CD8-positive, alpha-beta memory T cell (primary cell): ENCODE measurements around the gene ITPRID2. TPM values are rescaled to one million over a fixed set of nuclear protein-coding genes. Genes with fewer than 3 reads are reported as not detected.

ENCODE experiments used
- CTCF ChIA-PET: fragments of 350-600 bp; sonication (Branson Sonifier 250); formaldehyde crosslinking; loops from one replicate; lab custom pipeline; 2021; ENCODE audit warnings: antibody characterized with exemption; lab: Charles Lee
- POLR2A ChIA-PET: fragments of 350-600 bp; sonication (Branson Sonifier 250); formaldehyde crosslinking; loops from one replicate; lab custom pipeline; 2021; ENCODE audit warnings: antibody characterized with exemption; lab: Charles Lee
- DNase-seq, 5 donors: peaks; one replicate each; pipeline versions ENCODE4 v3.0.0 to v3.0.0-alpha.2; 2020 to 2022; ENCODE audit warnings: mixed read lengths in 1 of 5
- H3K27ac ChIP-seq: one replicate; pipeline ENCODE4 v1.7.0; 2013; ENCODE audit warnings: low read depth, mild to moderate bottlenecking, low read length, moderate library complexity
- H3K27me3 ChIP-seq: 2 replicates; pipeline ENCODE4 v1.7.0; 2013; ENCODE audit warnings: low read length, mild to moderate bottlenecking; ENCODE audit not compliant: insufficient read depth, poor library complexity, severe bottlenecking
- H3K36me3 ChIP-seq: 2 replicates; pipeline ENCODE4 v1.7.0; 2013; ENCODE audit warnings: mild to moderate bottlenecking, low read length, moderate library complexity; ENCODE audit not compliant: insufficient read depth
- H3K4me1 ChIP-seq: 2 replicates; pipeline ENCODE4 v1.7.0; 2013; ENCODE audit warnings: mild to moderate bottlenecking, low read length, moderate library complexity; ENCODE audit not compliant: insufficient read depth
- H3K4me3 ChIP-seq: 2 replicates; pipeline ENCODE4 v1.7.0; 2013; ENCODE audit warnings: mild to moderate bottlenecking, low read length
- H3K9me3 ChIP-seq: 2 replicates; pipeline ENCODE4 v1.7.0; 2013; ENCODE audit warnings: mild to moderate bottlenecking, low read length
- H3K27ac Mint-ChIP-seq, 8 donors: one replicate each; pipeline ENCODE4 v1.8.0; 2020 to 2021; ENCODE audit warnings: mixed read lengths in 8 of 8, mild to moderate bottlenecking in 6 of 8, inconsistent platforms in 3 of 8, moderate library complexity in 3 of 8
- H3K27me3 Mint-ChIP-seq, 2 donors: one replicate each; pipeline ENCODE4 v1.8.0; 2020 to 2021; ENCODE audit warnings: mixed read lengths in 2 of 2, mild to moderate bottlenecking in 1 of 2, moderate library complexity in 1 of 2
- H3K36me3 Mint-ChIP-seq, 3 donors: one replicate each; pipeline ENCODE4 v1.8.0; 2020 to 2021; ENCODE audit warnings: mixed read lengths in 3 of 3, inconsistent platforms in 1 of 3, mild to moderate bottlenecking in 1 of 3
- H3K4me1 Mint-ChIP-seq, 3 donors: one replicate each; pipeline ENCODE4 v1.8.0; 2020 to 2021; ENCODE audit warnings: mixed read lengths in 3 of 3, inconsistent platforms in 1 of 3, mild to moderate bottlenecking in 1 of 3
- H3K4me3 Mint-ChIP-seq, 7 donors: one replicate each; pipeline ENCODE4 v1.8.0; 2020 to 2021; ENCODE audit warnings: mixed read lengths in 7 of 7, mild to moderate bottlenecking in 6 of 7, moderate library complexity in 4 of 7, inconsistent platforms in 2 of 7
- H3K9me3 Mint-ChIP-seq, 5 donors: one replicate each; pipeline ENCODE4 v1.8.0; 2020 to 2022; ENCODE audit warnings: mixed read lengths in 5 of 5, mild to moderate bottlenecking in 3 of 5, moderate library complexity in 2 of 5, inconsistent platforms in 1 of 5
- polyA plus RNA-seq: library from polyadenylated mRNA; unstranded; fragments of 300-500 nt; fragmentation: Illumina TruSeq; gene quantifications from one replicate; pipeline ENCODE4 v1.2.3, GENCODE V29; 2021
- total RNA-seq, 2 experiments: library from RNA; stranded (reverse); gene quantifications; one replicate each; pipeline ENCODE4 v1.2.3, GENCODE V29; 2021

The ITPRID2 gene
- total and polyA plus RNA-seq, 3 experiments from 2014 or later = 3.4 to 58.4 (median 51.8) TPM

GRCh38 chr2:181924336-181924735 lies 32.8 kb downstream of the ITPRID2 start:
- Mint-ChIP-seq H3K27me3 (no peaks in the 10 kb centered on the region), H3K36me3 (peaks cover 17 to 48% (median 24%) of the 10 kb centered on the region in 3 donors), H3K4me3 (no peak overlapping the region), H3K9me3 (no peaks in the 10 kb centered on the region), H3K4me1 (peaks cover 6 to 13% (median 9%) of the 10 kb centered on the region in 3 donors), H3K27ac (no peak overlapping the region)
- Histone ChIP-seq H3K9me3 (no peaks in the 10 kb centered on the region), H3K4me3 (no peak overlapping the region), H3K4me1 (no peaks in the 10 kb centered on the region), H3K36me3 (no peaks in the 10 kb centered on the region), H3K27me3 (no peaks in the 10 kb centered on the region), H3K27ac (no peak overlapping the region)
- ChIA-PET CTCF (no interaction called here), POLR2A (no interaction called here)
- no peak for DNase-seq

- peaks cover 4 to 9% of the 10 kb centered on the region in 2 donors for H3K27me3 Mint-ChIP-seq
- Histone ChIP-seq H3K4me3 (no peak overlapping the region), H3K27ac (no peak overlapping the region), H3K36me3 (no peaks in the 10 kb centered on the region), H3K4me1 (no peaks in the 10 kb centered on the region), H3K9me3 (no peaks in the 10 kb centered on the region), H3K27me3 (no peaks in the 10 kb centered on the region)
- ChIA-PET CTCF (no interaction called here), POLR2A (no interaction called here)
- no peak overlapping the region for H3K4me3 Mint-ChIP-seq
- H3K9me3 Mint-ChIP-seq = no peaks in the 10 kb centered on the region
- no peak for DNase-seq
- H3K36me3 Mint-ChIP-seq = peaks cover 0 to 10% (median 9%) of the 10 kb centered on the region in 3 donors
- no peaks in the 10 kb centered on the region for H3K4me1 Mint-ChIP-seq
- H3K27ac Mint-ChIP-seq = no peak overlapping the region
These were observed 43.2 kb downstream of the ITPRID2 start for GRCh38 chr2:181934694-181935093.

- Mint-ChIP-seq H3K27me3 (peaks cover 4 to 31% of the 10 kb centered on the region in 2 donors), H3K4me1 (no peaks in the 10 kb centered on the region), H3K9me3 (no peaks in the 10 kb centered on the region), H3K36me3 (no peaks in the 10 kb centered on the region), H3K27ac (no peak overlapping the region), H3K4me3 (no peak overlapping the region)
- no peak overlapping the region for H3K4me3 ChIP-seq
- no peaks in the 10 kb centered on the region for H3K36me3 ChIP-seq
- H3K27ac ChIP-seq = no peak overlapping the region
- ChIA-PET CTCF (no interaction called here), POLR2A (no interaction called here)
- DNase-seq = no peak
- no peaks in the 10 kb centered on the region for H3K9me3 ChIP-seq
- H3K27me3 ChIP-seq = no peaks in the 10 kb centered on the region
- H3K4me1 ChIP-seq = no peaks in the 10 kb centered on the region
These were observed 45.9 kb downstream of the ITPRID2 start for GRCh38 chr2:181937473-181937872.

GRCh38 chr2:181943411-181944124 lies 52.0 kb downstream of the ITPRID2 start:
- Histone ChIP-seq H3K27ac (no peak overlapping the region), H3K4me1 (no peaks in the 10 kb centered on the region), H3K27me3 (no peaks in the 10 kb centered on the region), H3K36me3 (no peaks in the 10 kb centered on the region), H3K9me3 (no peaks in the 10 kb centered on the region), H3K4me3 (no peak overlapping the region)
- Mint-ChIP-seq H3K27me3 (peaks cover 8 to 62% of the 10 kb centered on the region in 2 donors), H3K4me3 (no peak overlapping the region), H3K9me3 (no peaks in the 10 kb centered on the region), H3K4me1 (no peaks in the 10 kb centered on the region), H3K27ac (no peak overlapping the region), H3K36me3 (no peaks in the 10 kb centered on the region)
- POLR2A ChIA-PET = no interaction called here
- DNase-seq = no peak
- CTCF ChIA-PET = interaction anchor here (1.0 kb wide), 1 partner anchor 10 kb away, joined by 3 read pairs; no protein-coding TSS in a partner anchor

- Histone ChIP-seq H3K27ac (no peak overlapping the region), H3K4me3 (no peak overlapping the region), H3K27me3 (no peaks in the 10 kb centered on the region), H3K36me3 (no peaks in the 10 kb centered on the region), H3K4me1 (no peaks in the 10 kb centered on the region), H3K9me3 (no peaks in the 10 kb centered on the region)
- Mint-ChIP-seq H3K9me3 (no peaks in the 10 kb centered on the region), H3K27ac (no peak overlapping the region), H3K36me3 (no peaks in the 10 kb centered on the region), H3K4me1 (no peaks in the 10 kb centered on the region), H3K4me3 (no peak overlapping the region), H3K27me3 (peaks cover 6 to 56% of the 10 kb centered on the region in 2 donors)
- POLR2A ChIA-PET = no interaction called here
- no peak for DNase-seq
- CTCF ChIA-PET = interaction anchor here (1.0 kb wide), 1 partner anchor 9 kb away, joined by 3 read pairs; no protein-coding TSS in a partner anchor
These were observed 52.8 kb downstream of the ITPRID2 start for GRCh38 chr2:181944164-181944913.

- no peak overlapping the region for H3K4me3 Mint-ChIP-seq
- H3K36me3 ChIP-seq = no peaks in the 10 kb centered on the region
- peaks cover 6 to 60% of the 10 kb centered on the region in 2 donors for H3K27me3 Mint-ChIP-seq
- ChIA-PET POLR2A (no interaction called here), CTCF (no interaction called here)
- no peaks in the 10 kb centered on the region for H3K36me3 Mint-ChIP-seq
- no peak for DNase-seq
- no peaks in the 10 kb centered on the region for H3K9me3 ChIP-seq
- no peak overlapping the region for H3K27ac Mint-ChIP-seq
- H3K4me1 ChIP-seq = no peaks in the 10 kb centered on the region
- no peak overlapping the region for H3K27ac ChIP-seq
- no peaks in the 10 kb centered on the region for H3K9me3 Mint-ChIP-seq
- no peak overlapping the region for H3K4me3 ChIP-seq
- H3K27me3 ChIP-seq = no peaks in the 10 kb centered on the region
- H3K4me1 Mint-ChIP-seq = no peaks in the 10 kb centered on the region
These were observed 53.4 kb downstream of the ITPRID2 start for GRCh38 chr2:181944914-181945291.

GRCh38 chr2:181946444-181947127 lies 55.1 kb downstream of the ITPRID2 start:
- no peaks in the 10 kb centered on the region for H3K4me1 Mint-ChIP-seq
- Histone ChIP-seq H3K27ac (no peak overlapping the region), H3K36me3 (no peaks in the 10 kb centered on the region), H3K9me3 (no peaks in the 10 kb centered on the region), H3K4me3 (no peak overlapping the region), H3K27me3 (no peaks in the 10 kb centered on the region), H3K4me1 (no peaks in the 10 kb centered on the region)
- H3K27ac Mint-ChIP-seq = no peak overlapping the region
- ChIA-PET POLR2A (no interaction called here), CTCF (no interaction called here)
- H3K36me3 Mint-ChIP-seq = no peaks in the 10 kb centered on the region
- H3K27me3 Mint-ChIP-seq = peaks cover 9 to 54% of the 10 kb centered on the region in 2 donors
- no peak overlapping the region for H3K4me3 Mint-ChIP-seq
- H3K9me3 Mint-ChIP-seq = no peaks in the 10 kb centered on the region
- no peak for DNase-seq

GRCh38 chr2:181947273-181947672 lies 55.7 kb downstream of the ITPRID2 start:
- ChIA-PET CTCF (no interaction called here), POLR2A (no interaction called here)
- Histone ChIP-seq H3K27me3 (no peaks in the 10 kb centered on the region), H3K36me3 (no peaks in the 10 kb centered on the region), H3K4me3 (no peak overlapping the region), H3K9me3 (no peaks in the 10 kb centered on the region), H3K4me1 (no peaks in the 10 kb centered on the region), H3K27ac (no peak overlapping the region)
- Mint-ChIP-seq H3K9me3 (no peaks in the 10 kb centered on the region), H3K27me3 (peaks cover 9 to 50% of the 10 kb centered on the region in 2 donors), H3K36me3 (no peaks in the 10 kb centered on the region), H3K4me3 (no peak overlapping the region), H3K4me1 (no peaks in the 10 kb centered on the region), H3K27ac (no peak overlapping the region)
- DNase-seq = no peak
